ENCODE measurements around the gene UVRAG.
"Not testable (repeated sequence)": the region's sequence is repeated elsewhere in the genome, so short reads cannot be mapped to it uniquely, and the experiment has no call there.

Gene UVRAG

GRCh38 chr11:75845324-75845723 is 30.3 kb downstream of the UVRAG start:
- DNase-seq (ENCODE audit: low read depth): no peak

GRCh38 chr11:75849894-75850293 is 34.9 kb downstream of the UVRAG start:
- DNase-seq (ENCODE audit: low read depth): no peak

GRCh38 chr11:75850787-75851186 is 35.8 kb downstream of the UVRAG start:
- no peak for DNase-seq (ENCODE audit: low read depth)

GRCh38 chr11:75851203-75851602 is 36.2 kb downstream of the UVRAG start:
- DNase-seq (ENCODE audit: low read depth): no peak

GRCh38 chr11:75852406-75853017 is 37.5 kb downstream of the UVRAG start:
- no peak for DNase-seq (ENCODE audit: low read depth)

GRCh38 chr11:75853563-75853962 is 38.6 kb downstream of the UVRAG start:
- DNase-seq (ENCODE audit: low read depth): not testable (repeated sequence)

- no peak for DNase-seq (ENCODE audit: low read depth)
Measured at GRCh38 chr11:75853971-75854370, 39.0 kb downstream of the UVRAG start.

- DNase-seq (ENCODE audit: low read depth): no peak
Measured at GRCh38 chr11:75855206-75855605, 40.2 kb downstream of the UVRAG start.

- no peak for DNase-seq (ENCODE audit: low read depth)
Measured at GRCh38 chr11:75856912-75857311, 41.9 kb downstream of the UVRAG start.

- DNase-seq (ENCODE audit: low read depth): no peak
Measured at GRCh38 chr11:75858042-75858441, 43.0 kb downstream of the UVRAG start.

GRCh38 chr11:75858613-75859012 is 43.6 kb downstream of the UVRAG start:
- DNase-seq (ENCODE audit: low read depth): no peak

- no peak for DNase-seq (ENCODE audit: low read depth)
Measured at GRCh38 chr11:75859614-75860013, 44.6 kb downstream of the UVRAG start.

GRCh38 chr11:75862437-75862836 is 47.4 kb downstream of the UVRAG start:
- no peak for DNase-seq (ENCODE audit: low read depth)

- DNase-seq (ENCODE audit: low read depth): no peak
Measured at GRCh38 chr11:75867778-75868374, 52.9 kb downstream of the UVRAG start.

- no peak for DNase-seq (ENCODE audit: low read depth)
Measured at GRCh38 chr11:75868990-75869389, 54.0 kb downstream of the UVRAG start.

- DNase-seq (ENCODE audit: low read depth): no peak
Measured at GRCh38 chr11:75869661-75870455, 54.8 kb downstream of the UVRAG start.

- no peak for DNase-seq (ENCODE audit: low read depth)
Measured at GRCh38 chr11:75872887-75873416, 57.9 kb downstream of the UVRAG start.

- no peak for DNase-seq (ENCODE audit: low read depth)
Measured at GRCh38 chr11:75873417-75874221, 58.6 kb downstream of the UVRAG start.

- DNase-seq (ENCODE audit: low read depth): no peak
Measured at GRCh38 chr11:75874684-75875341, 59.8 kb downstream of the UVRAG start.

- DNase-seq (ENCODE audit: low read depth): not testable (repeated sequence)
Measured at GRCh38 chr11:75877327-75877726, 62.3 kb downstream of the UVRAG start.

- not testable (repeated sequence) for DNase-seq (ENCODE audit: low read depth)
Measured at GRCh38 chr11:75877931-75878330, 62.9 kb downstream of the UVRAG start.

GRCh38 chr11:75878933-75879332 is 63.9 kb downstream of the UVRAG start:
- no peak for DNase-seq (ENCODE audit: low read depth)

Data from stimulated activated CD8-positive, alpha-beta memory T cell treated with anti-CD3 and anti-CD28 coated beads, Interleukin-12 subunit alpha, Interleukin-12 subunit beta, amount 100 ng/mL, for 4 hours (primary cell).